Measurements from ENCODE around the gene CEP70. TPM values are rescaled to one million over a fixed set of nuclear protein-coding genes. Genes with fewer than 3 reads are reported as not detected.

Gene CEP70
- total RNA-seq, 1 donor from 2014 or later, result 101 TPM

DNA sequence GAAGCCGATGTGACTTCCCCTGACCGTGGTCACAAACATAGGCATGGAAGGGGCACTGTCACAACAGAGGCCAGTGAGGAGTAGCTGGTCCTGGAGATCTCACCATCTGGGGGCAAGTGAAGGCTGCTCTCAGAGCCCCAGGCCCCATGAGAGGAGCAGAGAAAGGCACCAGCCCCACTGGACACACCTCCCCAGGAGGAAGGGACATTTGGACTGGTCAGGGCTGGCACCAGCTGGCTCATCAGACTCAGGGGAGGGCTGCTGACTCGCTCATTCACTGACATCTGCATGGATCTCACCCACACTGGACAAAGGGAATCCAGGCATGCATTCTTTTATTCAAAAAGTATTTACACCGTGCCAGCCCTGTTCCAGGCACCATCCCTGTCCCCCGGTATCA, 132.8 kb downstream of the CEP70 start:
- no peaks in the 10 kb centered on the region for H3K27me3 ChIP-seq
- Mint-ChIP-seq H3K9me3 (no peaks in the 10 kb centered on the region), H3K27me3 (ENCODE audit: insufficient read depth, low read depth) (peaks cover 3% of the 10 kb centered on the region), H3K4me1 (peaks cover 4% of the 10 kb centered on the region), H3K4me3 (no peak overlapping the region), H3K27ac (no peak overlapping the region), H3K36me3 (no peaks in the 10 kb centered on the region)
- no peak overlapping the region for H3K4me2 ChIP-seq
- no peaks in the 10 kb centered on the region for H4K20me1 ChIP-seq (ENCODE audit: low read depth)
- no peak overlapping the region for H3K9ac ChIP-seq
- no peaks in the 10 kb centered on the region for H3K4me1 ChIP-seq
- no peaks in the 10 kb centered on the region for H3K36me3 ChIP-seq
- H3K79me2 ChIP-seq (ENCODE audit: low read depth), result no peaks in the 10 kb centered on the region
- TF ChIP-seq EZH2 (IDR thresholded peaks at IDR 0.05) (no peak), EZH2phosphoT487 (IDR thresholded peaks at IDR 0.05) (no peak), CTCF (IDR thresholded peaks at IDR 0.05) (no peak)
- no peak for DNase-seq (ENCODE audit: low spot score)
- H3K4me3 ChIP-seq, result no peak overlapping the region
- H3K9me3 ChIP-seq (ENCODE audit: low read depth), result no peaks in the 10 kb centered on the region
- H3K27ac ChIP-seq, result no peak overlapping the region
- H3F3A ChIP-seq (ENCODE audit: low read depth), result no peaks in the 10 kb centered on the region
- H2AFZ ChIP-seq (replicated peaks), result no peak overlapping the region

DNA sequence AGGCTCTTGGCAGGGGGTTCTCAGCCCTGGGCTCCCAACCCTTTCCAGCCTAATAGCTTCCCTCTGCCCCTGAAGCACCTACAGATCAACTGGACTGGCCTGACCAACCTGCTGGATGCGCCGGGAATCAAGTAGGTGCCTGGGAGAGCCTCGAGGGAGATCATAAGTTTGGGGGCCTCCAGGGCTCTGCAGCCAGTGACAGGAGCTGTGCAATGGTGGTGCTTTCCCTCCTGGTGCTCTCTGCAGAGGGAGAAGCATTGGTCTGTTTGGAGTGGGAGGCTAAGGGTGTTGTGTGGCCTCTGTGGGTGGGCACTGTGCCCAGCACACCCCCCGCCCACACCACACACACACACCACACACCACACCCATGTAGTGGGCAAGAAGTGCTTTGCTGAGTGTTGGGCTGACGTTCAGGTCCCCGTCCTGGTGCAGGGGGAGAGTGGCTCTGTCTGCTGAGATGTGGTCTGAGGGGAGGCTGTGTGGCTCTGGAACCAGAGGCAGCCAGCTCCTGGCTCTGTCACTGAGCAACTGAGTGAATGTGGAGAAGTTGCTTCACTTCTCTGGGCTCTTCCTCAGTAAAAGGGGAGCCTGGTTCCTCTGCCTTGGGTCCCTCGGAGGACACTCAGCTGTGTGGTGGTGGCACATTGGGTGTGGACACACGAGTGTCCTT, 133.4 kb downstream of the CEP70 start:
- H3K36me3 Mint-ChIP-seq, result no peaks in the 10 kb centered on the region
- H2AFZ ChIP-seq (replicated peaks), result no peak overlapping the region
- H3K9ac ChIP-seq, result no peak overlapping the region
- H3K79me2 ChIP-seq (ENCODE audit: low read depth), result no peaks in the 10 kb centered on the region
- H3K4me2 ChIP-seq, result no peak overlapping the region
- no peak overlapping the region for H3K4me3 Mint-ChIP-seq
- TF ChIP-seq EZH2phosphoT487 (IDR thresholded peaks at IDR 0.05), result no peak
- TF ChIP-seq EZH2 (IDR thresholded peaks at IDR 0.05), result no peak
- no peak for TF ChIP-seq CTCF (IDR thresholded peaks at IDR 0.05)
- peaks cover 3% of the 10 kb centered on the region for H3K27me3 Mint-ChIP-seq (ENCODE audit: insufficient read depth, low read depth)
- H3K27me3 ChIP-seq, result no peaks in the 10 kb centered on the region
- H3K27ac Mint-ChIP-seq, result no peak overlapping the region
- H3K27ac ChIP-seq, result no peak overlapping the region
- no peaks in the 10 kb centered on the region for H3K36me3 ChIP-seq
- H3K4me1 Mint-ChIP-seq, result peaks cover 4% of the 10 kb centered on the region
- no peaks in the 10 kb centered on the region for H3K9me3 ChIP-seq (ENCODE audit: low read depth)
- DNase-seq (ENCODE audit: low spot score), result no peak
- no peak overlapping the region for H3K4me3 ChIP-seq
- H3K9me3 Mint-ChIP-seq, result no peaks in the 10 kb centered on the region
- H4K20me1 ChIP-seq (ENCODE audit: low read depth), result no peaks in the 10 kb centered on the region
- H3K4me1 ChIP-seq, result no peaks in the 10 kb centered on the region
- no peaks in the 10 kb centered on the region for H3F3A ChIP-seq (ENCODE audit: low read depth)

DNA sequence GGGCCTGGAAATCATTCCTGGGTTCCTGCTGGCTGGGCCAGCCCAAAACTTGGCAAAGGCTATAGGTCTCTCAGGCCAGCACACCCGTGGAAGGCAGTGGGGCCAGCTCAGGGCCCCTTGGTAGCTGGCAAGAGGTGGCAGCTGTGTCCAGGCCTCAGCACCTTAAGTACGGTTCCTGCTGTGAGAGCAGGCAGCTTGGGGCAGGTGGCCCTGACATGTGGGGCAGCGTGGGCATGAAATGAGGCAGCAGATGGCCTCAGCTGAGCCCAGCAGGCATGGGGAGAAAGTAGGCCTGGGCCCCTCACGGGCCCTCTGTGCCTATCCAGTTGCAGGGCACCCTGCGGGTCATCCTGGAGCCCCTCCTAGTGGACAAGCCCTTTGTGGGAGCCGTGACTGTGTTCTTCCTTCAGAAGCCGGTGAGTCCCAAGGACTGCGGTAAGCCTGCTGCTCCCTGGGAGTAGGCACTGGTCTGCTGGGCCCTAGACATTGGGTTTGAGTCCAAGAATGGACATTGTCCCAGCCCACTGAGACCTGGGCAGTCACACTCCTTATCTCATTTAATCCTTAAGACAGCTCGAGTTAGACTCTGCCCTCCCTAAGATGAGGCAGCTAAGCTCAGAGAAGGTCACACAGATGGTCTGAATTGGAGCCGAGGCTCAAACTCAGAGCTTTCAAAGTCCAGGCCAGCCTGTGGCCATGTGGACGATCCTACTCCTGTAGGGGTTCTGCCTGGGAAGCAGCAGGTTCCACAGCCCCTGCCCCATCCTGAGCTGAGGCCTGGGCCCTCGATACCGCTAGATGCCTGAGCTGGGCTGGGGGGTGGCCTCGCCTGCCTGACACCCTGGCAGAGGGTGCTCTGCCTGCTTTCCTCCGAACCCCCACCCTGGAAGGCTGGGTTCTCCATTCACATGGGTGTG, 134.2 kb downstream of the CEP70 start:
- Mint-ChIP-seq H3K27ac (peak overlapping the region; percentile 74), H3K9me3 (no peaks in the 10 kb centered on the region), H3K27me3 (ENCODE audit: insufficient read depth, low read depth) (peaks cover 6% of the 10 kb centered on the region)

More for the DNA sequence above, 134.2 kb downstream of the CEP70 start:
- TF ChIP-seq EZH2phosphoT487 (IDR thresholded peaks at IDR 0.05), result no peak
- TF ChIP-seq CTCF (IDR thresholded peaks at IDR 0.05), result no peak
- no peak for TF ChIP-seq EZH2 (IDR thresholded peaks at IDR 0.05)
- H3K4me3 Mint-ChIP-seq, result no peak overlapping the region
- Histone ChIP-seq H3F3A (ENCODE audit: low read depth) (no peaks in the 10 kb centered on the region), H3K79me2 (ENCODE audit: low read depth) (no peaks in the 10 kb centered on the region), H3K4me1 (no peaks in the 10 kb centered on the region), H3K9me3 (ENCODE audit: low read depth) (no peaks in the 10 kb centered on the region), H3K9ac (no peak overlapping the region), H4K20me1 (ENCODE audit: low read depth) (no peaks in the 10 kb centered on the region), H3K27ac (no peak overlapping the region), H3K27me3 (no peaks in the 10 kb centered on the region), H3K4me3 (no peak overlapping the region), H3K4me2 (no peak overlapping the region), H3K36me3 (no peaks in the 10 kb centered on the region), H2AFZ (replicated peaks) (no peak overlapping the region)
- no peak for DNase-seq (ENCODE audit: low spot score)
- no peaks in the 10 kb centered on the region for H3K36me3 Mint-ChIP-seq
- H3K4me1 Mint-ChIP-seq, result peaks cover 4% of the 10 kb centered on the region
